HepG2 (cell line): ENCODE results near the gene MLXIPL. TPM values are rescaled to one million over a fixed set of nuclear protein-coding genes. Genes with fewer than 3 reads are reported as not detected.

ENCODE experiments used
- ZFP37 ChIP-seq: sonication (generic); formaldehyde crosslinking; IDR thresholded peaks from 2 replicates; pipeline ENCODE4 v1.4.0; 2020; ENCODE audit warnings: missing genetic modification reagents, borderline replicate concordance
- ZIK1 ChIP-seq: sonication (generic); formaldehyde crosslinking; IDR thresholded peaks from 2 replicates; pipeline ENCODE4 v1.5.0; 2020; ENCODE audit warnings: mild to moderate bottlenecking, low read depth, missing genetic modification reagents, borderline replicate concordance
- ZMYM2 ChIP-seq: sonication (generic); formaldehyde crosslinking; IDR thresholded peaks from 2 replicates; pipeline ENCODE4 v1.8.0; 2022; ENCODE audit warnings: mild to moderate bottlenecking, missing genetic modification reagents
- polyA plus RNA-seq, 8 experiments: library from polyadenylated mRNA; depleted of rRNA in 3 of 8; stranded (reverse) in 7 of 8; unstranded in 1 of 8; fragments of >200 nt; fragmentation: Illumina TruSeq in 4 of 8; extraction: Trizol in 4 of 8; gene quantifications; 2 replicates each; pipeline versions ENCODE4 v1.2.1 to v1.2.3, GENCODE V29; 2011 to 2016; ENCODE audit warnings: low read depth in 4 of 8, missing spikeins in 1 of 8, mixed read lengths in 1 of 8; ENCODE audit not compliant: insufficient read depth in 1 of 8
- total RNA-seq, 5 experiments: library from RNA; depleted of rRNA; stranded (reverse); fragments of >200 nt; fragmentation: Illumina TruSeq; extraction: Trizol; gene quantifications; 2 replicates each; pipeline ENCODE4 v1.2.3, GENCODE V29; 2016; ENCODE audit warnings: low read depth in 1 of 5
- TF ChIP-seq, protein P1 (sequence below): sonication (generic); formaldehyde crosslinking; IDR thresholded peaks from 2 replicates; pipeline ENCODE4 v1.5.0; 2020; ENCODE audit warnings: missing genetic modification reagents
- TF ChIP-seq, protein P2 (sequence below): IDR thresholded peaks from 2 replicates; pipeline ENCODE4 v1.6.1; 2016; ENCODE audit warnings: low read depth, missing genetic modification reagents, missing compliant biosample characterization
- TF ChIP-seq, protein P3 (sequence below): sonication (generic); formaldehyde crosslinking; IDR thresholded peaks from 2 replicates; pipeline ENCODE4 v1.5.1; 2020; ENCODE audit warnings: mild to moderate bottlenecking, missing genetic modification reagents, borderline replicate concordance
- TF ChIP-seq, protein P4 (sequence below): sonication (generic); formaldehyde crosslinking; IDR thresholded peaks from 2 replicates; pipeline ENCODE4 v1.4.0; 2020; ENCODE audit warnings: mild to moderate bottlenecking, missing genetic modification reagents, borderline replicate concordance

The MLXIPL gene
- total and polyA plus RNA-seq, 2 of the 13 experiments (the other 11 are each of a cell fraction or from before 2014, with no cell fraction given) = 51.6 to 60.1 TPM

DNA sequence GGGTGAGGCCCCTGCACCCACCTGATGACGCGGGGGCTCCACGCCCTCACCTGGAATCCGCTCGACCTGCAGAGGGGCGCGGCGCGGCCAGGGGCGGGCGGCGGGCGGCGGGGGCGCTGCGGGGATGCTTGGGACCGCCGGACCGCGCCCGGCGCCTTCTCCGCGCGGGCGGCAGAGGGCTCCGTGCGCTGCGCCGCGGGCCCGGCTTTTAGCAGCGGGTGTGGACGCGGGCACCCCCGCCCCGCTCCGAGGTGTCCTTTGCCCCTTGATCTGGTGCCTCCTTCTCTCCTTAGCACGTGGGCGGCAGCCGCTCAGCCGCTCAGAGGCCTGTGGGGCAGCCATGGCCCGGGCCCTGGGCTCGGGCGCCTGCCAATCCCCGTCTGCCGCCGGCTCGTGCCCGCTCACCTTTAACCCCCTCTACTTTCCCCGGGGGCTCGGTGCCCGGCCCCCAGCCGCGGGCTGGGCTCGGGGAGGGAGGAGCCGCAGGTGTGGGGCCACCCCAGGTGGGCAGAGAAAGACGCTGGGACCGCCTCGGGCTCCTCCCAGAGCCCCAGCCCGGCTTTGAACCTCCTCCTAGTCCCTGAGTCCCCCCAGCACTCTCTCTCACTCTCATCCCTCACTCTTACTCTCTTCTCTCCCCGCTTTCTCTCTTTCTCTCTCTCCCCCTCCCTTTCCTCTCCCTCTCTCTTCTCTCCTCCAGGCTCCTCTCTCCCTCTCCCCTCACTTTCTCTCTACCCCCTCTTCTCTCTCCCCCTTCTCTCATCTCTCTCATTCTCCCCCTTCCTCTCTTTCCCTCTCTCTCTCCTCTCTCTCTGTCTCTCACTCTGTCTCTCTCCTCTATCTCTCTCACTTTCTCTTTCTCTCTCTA lies 23.6 kb upstream of the MLXIPL start (continued):
- TF ChIP-seq, protein P1, sequence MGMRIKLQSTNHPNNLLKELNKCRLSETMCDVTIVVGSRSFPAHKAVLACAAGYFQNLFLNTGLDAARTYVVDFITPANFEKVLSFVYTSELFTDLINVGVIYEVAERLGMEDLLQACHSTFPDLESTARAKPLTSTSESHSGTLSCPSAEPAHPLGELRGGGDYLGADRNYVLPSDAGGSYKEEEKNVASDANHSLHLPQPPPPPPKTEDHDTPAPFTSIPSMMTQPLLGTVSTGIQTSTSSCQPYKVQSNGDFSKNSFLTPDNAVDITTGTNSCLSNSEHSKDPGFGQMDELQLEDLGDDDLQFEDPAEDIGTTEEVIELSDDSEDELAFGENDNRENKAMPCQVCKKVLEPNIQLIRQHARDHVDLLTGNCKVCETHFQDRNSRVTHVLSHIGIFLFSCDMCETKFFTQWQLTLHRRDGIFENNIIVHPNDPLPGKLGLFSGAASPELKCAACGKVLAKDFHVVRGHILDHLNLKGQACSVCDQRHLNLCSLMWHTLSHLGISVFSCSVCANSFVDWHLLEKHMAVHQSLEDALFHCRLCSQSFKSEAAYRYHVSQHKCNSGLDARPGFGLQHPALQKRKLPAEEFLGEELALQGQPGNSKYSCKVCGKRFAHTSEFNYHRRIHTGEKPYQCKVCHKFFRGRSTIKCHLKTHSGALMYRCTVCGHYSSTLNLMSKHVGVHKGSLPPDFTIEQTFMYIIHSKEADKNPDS (CRISPR knock-in tag) = no peak
- TF ChIP-seq, protein P2, sequence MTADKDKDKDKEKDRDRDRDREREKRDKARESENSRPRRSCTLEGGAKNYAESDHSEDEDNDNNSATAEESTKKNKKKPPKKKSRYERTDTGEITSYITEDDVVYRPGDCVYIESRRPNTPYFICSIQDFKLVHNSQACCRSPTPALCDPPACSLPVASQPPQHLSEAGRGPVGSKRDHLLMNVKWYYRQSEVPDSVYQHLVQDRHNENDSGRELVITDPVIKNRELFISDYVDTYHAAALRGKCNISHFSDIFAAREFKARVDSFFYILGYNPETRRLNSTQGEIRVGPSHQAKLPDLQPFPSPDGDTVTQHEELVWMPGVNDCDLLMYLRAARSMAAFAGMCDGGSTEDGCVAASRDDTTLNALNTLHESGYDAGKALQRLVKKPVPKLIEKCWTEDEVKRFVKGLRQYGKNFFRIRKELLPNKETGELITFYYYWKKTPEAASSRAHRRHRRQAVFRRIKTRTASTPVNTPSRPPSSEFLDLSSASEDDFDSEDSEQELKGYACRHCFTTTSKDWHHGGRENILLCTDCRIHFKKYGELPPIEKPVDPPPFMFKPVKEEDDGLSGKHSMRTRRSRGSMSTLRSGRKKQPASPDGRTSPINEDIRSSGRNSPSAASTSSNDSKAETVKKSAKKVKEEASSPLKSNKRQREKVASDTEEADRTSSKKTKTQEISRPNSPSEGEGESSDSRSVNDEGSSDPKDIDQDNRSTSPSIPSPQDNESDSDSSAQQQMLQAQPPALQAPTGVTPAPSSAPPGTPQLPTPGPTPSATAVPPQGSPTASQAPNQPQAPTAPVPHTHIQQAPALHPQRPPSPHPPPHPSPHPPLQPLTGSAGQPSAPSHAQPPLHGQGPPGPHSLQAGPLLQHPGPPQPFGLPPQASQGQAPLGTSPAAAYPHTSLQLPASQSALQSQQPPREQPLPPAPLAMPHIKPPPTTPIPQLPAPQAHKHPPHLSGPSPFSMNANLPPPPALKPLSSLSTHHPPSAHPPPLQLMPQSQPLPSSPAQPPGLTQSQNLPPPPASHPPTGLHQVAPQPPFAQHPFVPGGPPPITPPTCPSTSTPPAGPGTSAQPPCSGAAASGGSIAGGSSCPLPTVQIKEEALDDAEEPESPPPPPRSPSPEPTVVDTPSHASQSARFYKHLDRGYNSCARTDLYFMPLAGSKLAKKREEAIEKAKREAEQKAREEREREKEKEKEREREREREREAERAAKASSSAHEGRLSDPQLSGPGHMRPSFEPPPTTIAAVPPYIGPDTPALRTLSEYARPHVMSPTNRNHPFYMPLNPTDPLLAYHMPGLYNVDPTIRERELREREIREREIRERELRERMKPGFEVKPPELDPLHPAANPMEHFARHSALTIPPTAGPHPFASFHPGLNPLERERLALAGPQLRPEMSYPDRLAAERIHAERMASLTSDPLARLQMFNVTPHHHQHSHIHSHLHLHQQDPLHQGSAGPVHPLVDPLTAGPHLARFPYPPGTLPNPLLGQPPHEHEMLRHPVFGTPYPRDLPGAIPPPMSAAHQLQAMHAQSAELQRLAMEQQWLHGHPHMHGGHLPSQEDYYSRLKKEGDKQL (CRISPR knock-in tag) = no peak
- TF ChIP-seq, protein P3, sequence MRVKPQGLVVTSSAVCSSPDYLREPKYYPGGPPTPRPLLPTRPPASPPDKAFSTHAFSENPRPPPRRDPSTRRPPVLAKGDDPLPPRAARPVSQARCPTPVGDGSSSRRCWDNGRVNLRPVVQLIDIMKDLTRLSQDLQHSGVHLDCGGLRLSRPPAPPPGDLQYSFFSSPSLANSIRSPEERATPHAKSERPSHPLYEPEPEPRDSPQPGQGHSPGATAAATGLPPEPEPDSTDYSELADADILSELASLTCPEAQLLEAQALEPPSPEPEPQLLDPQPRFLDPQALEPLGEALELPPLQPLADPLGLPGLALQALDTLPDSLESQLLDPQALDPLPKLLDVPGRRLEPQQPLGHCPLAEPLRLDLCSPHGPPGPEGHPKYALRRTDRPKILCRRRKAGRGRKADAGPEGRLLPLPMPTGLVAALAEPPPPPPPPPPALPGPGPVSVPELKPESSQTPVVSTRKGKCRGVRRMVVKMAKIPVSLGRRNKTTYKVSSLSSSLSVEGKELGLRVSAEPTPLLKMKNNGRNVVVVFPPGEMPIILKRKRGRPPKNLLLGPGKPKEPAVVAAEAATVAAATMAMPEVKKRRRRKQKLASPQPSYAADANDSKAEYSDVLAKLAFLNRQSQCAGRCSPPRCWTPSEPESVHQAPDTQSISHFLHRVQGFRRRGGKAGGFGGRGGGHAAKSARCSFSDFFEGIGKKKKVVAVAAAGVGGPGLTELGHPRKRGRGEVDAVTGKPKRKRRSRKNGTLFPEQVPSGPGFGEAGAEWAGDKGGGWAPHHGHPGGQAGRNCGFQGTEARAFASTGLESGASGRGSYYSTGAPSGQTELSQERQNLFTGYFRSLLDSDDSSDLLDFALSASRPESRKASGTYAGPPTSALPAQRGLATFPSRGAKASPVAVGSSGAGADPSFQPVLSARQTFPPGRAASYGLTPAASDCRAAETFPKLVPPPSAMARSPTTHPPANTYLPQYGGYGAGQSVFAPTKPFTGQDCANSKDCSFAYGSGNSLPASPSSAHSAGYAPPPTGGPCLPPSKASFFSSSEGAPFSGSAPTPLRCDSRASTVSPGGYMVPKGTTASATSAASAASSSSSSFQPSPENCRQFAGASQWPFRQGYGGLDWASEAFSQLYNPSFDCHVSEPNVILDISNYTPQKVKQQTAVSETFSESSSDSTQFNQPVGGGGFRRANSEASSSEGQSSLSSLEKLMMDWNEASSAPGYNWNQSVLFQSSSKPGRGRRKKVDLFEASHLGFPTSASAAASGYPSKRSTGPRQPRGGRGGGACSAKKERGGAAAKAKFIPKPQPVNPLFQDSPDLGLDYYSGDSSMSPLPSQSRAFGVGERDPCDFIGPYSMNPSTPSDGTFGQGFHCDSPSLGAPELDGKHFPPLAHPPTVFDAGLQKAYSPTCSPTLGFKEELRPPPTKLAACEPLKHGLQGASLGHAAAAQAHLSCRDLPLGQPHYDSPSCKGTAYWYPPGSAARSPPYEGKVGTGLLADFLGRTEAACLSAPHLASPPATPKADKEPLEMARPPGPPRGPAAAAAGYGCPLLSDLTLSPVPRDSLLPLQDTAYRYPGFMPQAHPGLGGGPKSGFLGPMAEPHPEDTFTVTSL (CRISPR knock-in tag) = no peak
- no peak for TF ChIP-seq ZMYM2 (CRISPR knock-in tag)
- peak; percentile 52; the same call in 1 of the 2 replicates for TF ChIP-seq ZIK1
- TF ChIP-seq, protein P4, sequence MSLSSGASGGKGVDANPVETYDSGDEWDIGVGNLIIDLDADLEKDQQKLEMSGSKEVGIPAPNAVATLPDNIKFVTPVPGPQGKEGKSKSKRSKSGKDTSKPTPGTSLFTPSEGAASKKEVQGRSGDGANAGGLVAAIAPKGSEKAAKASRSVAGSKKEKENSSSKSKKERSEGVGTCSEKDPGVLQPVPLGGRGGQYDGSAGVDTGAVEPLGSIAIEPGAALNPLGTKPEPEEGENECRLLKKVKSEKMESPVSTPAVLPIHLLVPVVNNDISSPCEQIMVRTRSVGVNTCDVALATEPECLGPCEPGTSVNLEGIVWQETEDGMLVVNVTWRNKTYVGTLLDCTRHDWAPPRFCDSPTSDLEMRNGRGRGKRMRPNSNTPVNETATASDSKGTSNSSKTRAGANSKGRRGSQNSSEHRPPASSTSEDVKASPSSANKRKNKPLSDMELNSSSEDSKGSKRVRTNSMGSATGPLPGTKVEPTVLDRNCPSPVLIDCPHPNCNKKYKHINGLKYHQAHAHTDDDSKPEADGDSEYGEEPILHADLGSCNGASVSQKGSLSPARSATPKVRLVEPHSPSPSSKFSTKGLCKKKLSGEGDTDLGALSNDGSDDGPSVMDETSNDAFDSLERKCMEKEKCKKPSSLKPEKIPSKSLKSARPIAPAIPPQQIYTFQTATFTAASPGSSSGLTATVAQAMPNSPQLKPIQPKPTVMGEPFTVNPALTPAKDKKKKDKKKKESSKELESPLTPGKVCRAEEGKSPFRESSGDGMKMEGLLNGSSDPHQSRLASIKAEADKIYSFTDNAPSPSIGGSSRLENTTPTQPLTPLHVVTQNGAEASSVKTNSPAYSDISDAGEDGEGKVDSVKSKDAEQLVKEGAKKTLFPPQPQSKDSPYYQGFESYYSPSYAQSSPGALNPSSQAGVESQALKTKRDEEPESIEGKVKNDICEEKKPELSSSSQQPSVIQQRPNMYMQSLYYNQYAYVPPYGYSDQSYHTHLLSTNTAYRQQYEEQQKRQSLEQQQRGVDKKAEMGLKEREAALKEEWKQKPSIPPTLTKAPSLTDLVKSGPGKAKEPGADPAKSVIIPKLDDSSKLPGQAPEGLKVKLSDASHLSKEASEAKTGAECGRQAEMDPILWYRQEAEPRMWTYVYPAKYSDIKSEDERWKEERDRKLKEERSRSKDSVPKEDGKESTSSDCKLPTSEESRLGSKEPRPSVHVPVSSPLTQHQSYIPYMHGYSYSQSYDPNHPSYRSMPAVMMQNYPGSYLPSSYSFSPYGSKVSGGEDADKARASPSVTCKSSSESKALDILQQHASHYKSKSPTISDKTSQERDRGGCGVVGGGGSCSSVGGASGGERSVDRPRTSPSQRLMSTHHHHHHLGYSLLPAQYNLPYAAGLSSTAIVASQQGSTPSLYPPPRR (CRISPR knock-in tag) = peak; percentile 71; the same call in 1 of the 2 replicates
- TF ChIP-seq ZFP37 (CRISPR knock-in tag) = 0 out of 2 replicates have a peak, but pooled peaks have one; percentile 63
